VCaP (cell line): ENCODE measurements around the gene PRPF6.

ENCODE experiments used
- H3K27ac ChIP-seq: fragments of 450-650 bp; 2 replicates; pipeline ENCODE4 v1.5.1; 2017
- CTCF ChIP-seq: fragments of 450-650 bp; conservative IDR thresholded peaks from 2 replicates; pipeline ENCODE4 v1.5.1; 2017; ENCODE audit warnings: mild to moderate bottlenecking, moderate library complexity

The PRPF6 gene

GRCh38 chr20:64081624-64081964, 100.7 kb downstream of the PRPF6 start:
- H3K27ac ChIP-seq: no peak overlapping the region
- no peak for TF ChIP-seq CTCF

- no peak overlapping the region for H3K27ac ChIP-seq
- TF ChIP-seq CTCF: no peak
Measured at GRCh38 chr20:64082126-64082731, 101.3 kb downstream of the PRPF6 start.
